ENCODE results near the gene PPP1R18. TPM values are rescaled to one million over a fixed set of nuclear protein-coding genes. Genes with fewer than 3 reads are reported as not detected.
A peak's percentile ranks its signal among the peaks of the same experiment; 100 is the strongest.

The PPP1R18 gene
- total and polyA plus RNA-seq, 9 of the 15 experiments (the other 6 are each of a cell fraction or from before 2014, with no cell fraction given), result 12.0 to 99.2 (median 42.6) TPM

GRCh38 chr6:30717129-30717844 is 30.8 kb upstream of the PPP1R18 start, which contains the start of gene MDC1:
TSS of gene MDC1 (minus strand) at chr6:30717281. CDS start at chr6:30715175, 2,106 bp downstream.
- H3K9ac ChIP-seq (ENCODE audit: insufficient read depth in 1 of 2, low read depth in 2 of 2, low read length in 2 of 2), result peak within 1 kb of the TSS; percentile 94 to 100
- peaks cover 9% of the 10 kb centered on the region for H4K20me1 ChIP-seq (replicated peaks; ENCODE audit: control insufficient read depth, insufficient read depth, low read length)
- peaks cover 8 to 15% of the 10 kb centered on the region in 2 experiments for H3K4me1 ChIP-seq (replicated peaks in 1 of 2; ENCODE audit: control insufficient read depth in 2 of 2, insufficient read depth in 2 of 2, low read length in 2 of 2)
- ATAC-seq, result peak; percentile 78
- H3K27ac ChIP-seq (ENCODE audit: extremely low read depth, low read depth, low read length), result peak within 1 kb of the TSS; percentile 98
- in situ Hi-C loops (cut with MboI), result no loop called here
- no peaks in the 10 kb centered on the region for H3K27me3 ChIP-seq (ENCODE audit: control insufficient read depth in 2 of 2, insufficient read depth in 2 of 2, low read length in 2 of 2)
- ChIA-PET POLR2A (interaction anchor here (0.6 to 27.1 kb wide), 23 partner anchors 12 to 989 kb away, joined by 3 to 524 read pairs (median 4); partner anchors contain the start of genes LY6G6F, NRM and PSORS1C2), CTCF (ENCODE audit: low intra/inter-chr PET ratio) (no interaction called here)
- peak within 1 kb of the TSS; percentile 98 for H3K4me2 ChIP-seq (ENCODE audit: insufficient read depth, low read length)
- H3K9me1 ChIP-seq (ENCODE audit: control insufficient read depth, insufficient read depth, low read length), result no peaks in the 10 kb centered on the region
- H3K4me3 ChIP-seq, result peak within 1 kb of the TSS; percentile 56
- intact Hi-C loops (cut with micrococcal nuclease), result loop anchor here (1.0 kb wide), 3 partner anchors 30 to 100 kb away; partner anchors contain the start of genes MRPS18B and PPP1R10
- DNase-seq (ENCODE audit: extremely low read depth in 1 of 4, low spot score in 3 of 4), result peak; percentile 96 to 100 (median 98)
- WGBS (ENCODE audit: insufficient coverage, low coverage, missing lambda C conversion rate), result under 1% methylated on average over 48 of the region's 48 CpGs
- peaks cover 38% of the 10 kb centered on the region for H3K36me3 ChIP-seq (ENCODE audit: control insufficient read depth, insufficient read depth, low read length)
- BruUV-seq (replicated peaks), result no TSS peak
- H3K79me2 ChIP-seq (ENCODE audit: control insufficient read depth, insufficient read depth, low read length), result peaks cover 75% of the 10 kb centered on the region
- H3K9me3 ChIP-seq (replicated peaks; ENCODE audit: control insufficient read depth, insufficient read depth, low read depth, low read length), result no peaks in the 10 kb centered on the region
- FAIRE-seq, result peak; percentile 99
- H2AFZ ChIP-seq (ENCODE audit: low read depth, low read length), result peak within 1 kb of the TSS; percentile 71
- TF ChIP-seq CCAR2 (IDR thresholded peaks at IDR 0.05; ENCODE audit: low read depth, low read length), result no peak
- no peak for TF ChIP-seq THRAP3 (IDR thresholded peaks at IDR 0.05; ENCODE audit: borderline replicate concordance)
- TF ChIP-seq, protein P1, sequence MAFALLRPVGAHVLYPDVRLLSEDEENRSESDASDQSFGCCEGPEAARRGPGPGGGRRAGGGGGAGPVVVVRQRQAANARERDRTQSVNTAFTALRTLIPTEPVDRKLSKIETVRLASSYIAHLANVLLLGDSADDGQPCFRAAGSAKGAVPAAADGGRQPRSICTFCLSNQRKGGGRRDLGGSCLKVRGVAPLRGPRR (CRISPR knock-in tag; IDR thresholded peaks at IDR 0.05), result no peak
- no peak for TF ChIP-seq NFATC3 (IDR thresholded peaks at IDR 0.05)
- peak; percentile 69; the same call in 1 of the 2 replicates for TF ChIP-seq NR1H2 (CRISPR knock-in tag; IDR thresholded peaks at IDR 0.05)
- peak; percentile 99 for TF ChIP-seq SNIP1 (IDR thresholded peaks at IDR 0.05; ENCODE audit: low read depth)
- no peak for TF ChIP-seq ZFP1 (CRISPR knock-in tag; IDR thresholded peaks at IDR 0.05)
- TF ChIP-seq FOS (IDR thresholded peaks at IDR 0.05; ENCODE audit: extremely low read depth, insufficient read length), result peak; percentile 86
- peak; percentile 93 to 94 for TF ChIP-seq NRF1 (conservative IDR thresholded peaks at IDR 0.05 in 1 of 2, IDR thresholded peaks at IDR 0.05 in 1 of 2)
- TF ChIP-seq ESRRA (IDR thresholded peaks at IDR 0.05; ENCODE audit: borderline replicate concordance, low read depth), result peak; percentile 95; the same call in 1 of the 2 replicates
- TF ChIP-seq E2F6 (IDR thresholded peaks at IDR 0.05; ENCODE audit: borderline replicate concordance in 1 of 2, extremely low read depth in 1 of 2, insufficient read depth in 1 of 2, insufficient read length in 1 of 2, low read depth in 1 of 2, low read length in 1 of 2, poor library complexity in 1 of 2, severe bottlenecking in 1 of 2), result peak; percentile 83 to 88
- peak; percentile 88 for TF ChIP-seq ZKSCAN1 (IDR thresholded peaks at IDR 0.05; ENCODE audit: low read depth, low read length)
- TF ChIP-seq, protein P2, sequence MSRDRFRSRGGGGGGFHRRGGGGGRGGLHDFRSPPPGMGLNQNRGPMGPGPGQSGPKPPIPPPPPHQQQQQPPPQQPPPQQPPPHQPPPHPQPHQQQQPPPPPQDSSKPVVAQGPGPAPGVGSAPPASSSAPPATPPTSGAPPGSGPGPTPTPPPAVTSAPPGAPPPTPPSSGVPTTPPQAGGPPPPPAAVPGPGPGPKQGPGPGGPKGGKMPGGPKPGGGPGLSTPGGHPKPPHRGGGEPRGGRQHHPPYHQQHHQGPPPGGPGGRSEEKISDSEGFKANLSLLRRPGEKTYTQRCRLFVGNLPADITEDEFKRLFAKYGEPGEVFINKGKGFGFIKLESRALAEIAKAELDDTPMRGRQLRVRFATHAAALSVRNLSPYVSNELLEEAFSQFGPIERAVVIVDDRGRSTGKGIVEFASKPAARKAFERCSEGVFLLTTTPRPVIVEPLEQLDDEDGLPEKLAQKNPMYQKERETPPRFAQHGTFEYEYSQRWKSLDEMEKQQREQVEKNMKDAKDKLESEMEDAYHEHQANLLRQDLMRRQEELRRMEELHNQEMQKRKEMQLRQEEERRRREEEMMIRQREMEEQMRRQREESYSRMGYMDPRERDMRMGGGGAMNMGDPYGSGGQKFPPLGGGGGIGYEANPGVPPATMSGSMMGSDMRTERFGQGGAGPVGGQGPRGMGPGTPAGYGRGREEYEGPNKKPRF (IDR thresholded peaks at IDR 0.05; ENCODE audit: low read depth, low read length), result no peak
- TF ChIP-seq, protein P3, sequence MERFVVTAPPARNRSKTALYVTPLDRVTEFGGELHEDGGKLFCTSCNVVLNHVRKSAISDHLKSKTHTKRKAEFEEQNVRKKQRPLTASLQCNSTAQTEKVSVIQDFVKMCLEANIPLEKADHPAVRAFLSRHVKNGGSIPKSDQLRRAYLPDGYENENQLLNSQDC (CRISPR knock-in tag; IDR thresholded peaks at IDR 0.05), result 0 out of 2 replicates have a peak, but pooled peaks have one; percentile 4
- TF ChIP-seq NCOA6 (IDR thresholded peaks at IDR 0.05), result no peak
- TF ChIP-seq RFX7 (CRISPR knock-in tag; IDR thresholded peaks at IDR 0.05), result no peak
- no peak for TF ChIP-seq ZNF764 (CRISPR knock-in tag; IDR thresholded peaks at IDR 0.05; ENCODE audit: low read depth)
- TF ChIP-seq WHSC1 (IDR thresholded peaks at IDR 0.05; ENCODE audit: low read length), result no peak
- no peak for TF ChIP-seq BCL6 (CRISPR knock-in tag; IDR thresholded peaks at IDR 0.05)
